T-helper 9 cell (primary cell): ENCODE results near the gene SYT1.

ENCODE experiments used
- DNase-seq: peaks from one replicate; pipeline ENCODE4 v3.0.0-alpha.2; 2020

The SYT1 gene

GRCh38 chr12:79454338-79454843, 589.8 kb downstream of the SYT1 start:
- DNase-seq = no peak

GRCh38 chr12:79455286-79455685, 590.7 kb downstream of the SYT1 start:
- no peak for DNase-seq

GRCh38 chr12:79482323-79482722, 617.7 kb downstream of the SYT1 start:
- DNase-seq = no peak

GRCh38 chr12:79482921-79483320, 618.3 kb downstream of the SYT1 start:
- DNase-seq = no peak

- no peak for DNase-seq
Observed at GRCh38 chr12:79486154-79486553, 621.6 kb downstream of the SYT1 start.

GRCh38 chr12:79487386-79488110, 623.0 kb downstream of the SYT1 start:
- no peak for DNase-seq
